Sigmoid colon (tissue), 4 donors: Measurements from ENCODE around the gene GLS.

Experiments used
- CTCF ChIP-seq, 4 experiments: fragments of 450-650 bp in 3 of 4; fragments of 200-600 bp in 1 of 4; IDR thresholded peaks; one replicate each; pipeline ENCODE4 v1.5.1; 2016 to 2019; ENCODE audit warnings: antibody characterized with exemption in 4 of 4, mild to moderate bottlenecking in 3 of 4, moderate library complexity in 2 of 4
- POLR2A ChIP-seq, 2 donors: fragments of 450-650 bp; IDR thresholded peaks; one replicate each; pipeline ENCODE4 v1.6.1; 2016; ENCODE audit warnings: antibody characterized with exemption in 2 of 2, mild to moderate bottlenecking in 2 of 2, moderate library complexity in 2 of 2
- POLR2AphosphoS5 ChIP-seq, 4 donors: sonication (generic); formaldehyde crosslinking; IDR thresholded peaks; one replicate each; pipeline ENCODE4 v1.6.1; 2017; ENCODE audit warnings: antibody characterized with exemption in 4 of 4

- TF ChIP-seq CTCF (IDR thresholded peaks at IDR 0.05) (no peak), POLR2A (IDR thresholded peaks at IDR 0.05) (no peak), POLR2AphosphoS5 (IDR thresholded peaks at IDR 0.05) (no peak)
Observed at GRCh38 chr2:190950566-190950991, 70.0 kb downstream of the GLS start.
